Measurements from ENCODE around the gene ARSG.
"Not testable (repeated sequence)": the region's sequence is repeated elsewhere in the genome, so short reads cannot be mapped to it uniquely, and the experiment has no call there.

The ARSG gene

DNA sequence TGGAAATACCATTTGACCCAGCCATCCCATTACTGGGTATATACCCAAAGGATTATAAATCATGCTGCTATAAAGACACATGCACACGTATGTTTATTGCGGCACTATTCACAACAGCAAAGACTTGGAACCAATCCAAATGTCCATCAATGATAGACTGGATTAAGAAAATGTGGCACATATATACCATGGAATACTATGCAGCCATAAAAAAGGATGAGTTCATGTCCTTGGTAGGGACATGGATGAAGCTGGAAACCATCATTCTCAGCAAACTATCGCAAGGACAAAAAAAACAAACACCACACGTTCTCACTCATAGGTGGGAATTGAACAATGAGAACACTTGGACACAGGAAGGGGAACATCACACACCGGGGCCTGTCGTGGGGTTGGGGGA lies 9.3 kb upstream of the ARSG start:
- not testable (repeated sequence) for DNase-seq

DNA sequence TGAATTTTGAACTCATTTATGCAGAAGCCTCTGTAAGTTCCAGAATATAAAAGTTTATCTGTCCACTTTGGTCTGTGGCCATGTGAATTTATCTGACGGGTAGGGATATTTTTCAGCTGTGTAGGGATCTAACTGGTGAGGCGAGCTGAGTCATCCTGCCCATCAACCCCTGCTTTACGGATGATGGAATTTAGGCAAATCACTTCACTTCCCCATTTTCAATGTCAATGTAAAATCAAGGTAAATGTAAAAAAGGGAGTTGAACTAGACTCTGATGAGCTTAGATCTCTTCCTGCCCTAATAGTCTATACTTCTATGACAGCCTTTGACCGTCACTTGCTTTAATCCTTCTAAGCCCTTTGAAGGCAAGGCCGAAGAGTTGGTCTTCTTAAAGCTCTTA lies 2.9 kb upstream of the ARSG start:
- DNase-seq, result peak in 1 of 2 donors; percentile 8

DNA sequence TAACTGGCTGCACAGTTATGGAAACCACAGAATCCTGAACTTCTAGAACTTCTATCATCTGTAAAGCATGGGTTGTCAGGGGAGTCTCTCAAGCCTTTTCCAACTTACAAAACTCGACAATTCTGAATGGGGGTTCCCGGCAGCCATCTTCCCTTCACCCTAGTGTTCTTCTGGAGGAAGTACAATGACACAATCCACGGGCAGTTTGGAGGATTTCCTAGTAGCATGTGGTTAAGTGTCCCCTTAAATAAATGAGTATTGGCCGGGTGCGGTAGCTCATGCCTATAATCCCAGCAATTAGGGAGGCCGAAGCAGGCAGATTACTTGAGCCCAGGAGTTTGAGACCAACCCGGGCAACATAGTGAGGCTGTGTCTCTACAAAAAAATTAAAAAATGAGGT lies 2.5 kb upstream of the ARSG start:
- DNase-seq, result no peak

DNA sequence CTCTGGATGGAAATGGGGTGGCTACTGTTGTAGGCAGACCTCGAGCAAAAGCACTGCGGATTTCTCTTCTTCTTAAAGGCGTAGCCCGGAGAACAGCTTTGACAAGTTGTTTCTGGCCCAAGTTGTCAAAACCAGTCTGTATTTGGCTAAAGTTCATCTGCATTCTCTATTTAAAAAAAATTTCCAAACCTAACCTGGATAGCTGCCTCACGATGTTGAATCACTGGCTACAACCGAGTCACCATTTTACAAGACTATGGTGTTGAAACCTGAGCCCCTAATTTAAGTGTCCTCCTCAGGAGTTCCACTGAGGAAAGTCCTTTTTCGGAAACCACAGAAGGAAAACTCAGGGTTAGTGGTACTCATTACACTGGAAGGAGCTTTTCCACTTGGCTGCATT lies 1.8 kb upstream of the ARSG start:
- no peak for DNase-seq

DNA sequence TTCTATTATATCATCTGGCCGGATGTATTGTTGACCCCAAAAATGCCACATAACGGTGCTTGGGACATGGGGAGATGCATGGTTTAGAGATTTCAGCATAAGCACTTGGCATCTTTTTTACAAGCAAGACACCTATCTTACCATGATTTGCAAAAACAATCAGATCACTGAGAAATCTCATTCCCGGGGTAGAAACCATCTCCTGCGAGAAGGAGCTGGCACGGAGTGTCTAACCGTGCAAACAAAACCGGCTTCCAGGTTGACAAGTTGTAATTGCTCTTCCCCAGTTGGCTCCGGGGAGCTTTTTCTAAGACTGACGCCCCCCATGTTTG lies 1.4 kb upstream of the ARSG start:
- no peak for DNase-seq

DNA sequence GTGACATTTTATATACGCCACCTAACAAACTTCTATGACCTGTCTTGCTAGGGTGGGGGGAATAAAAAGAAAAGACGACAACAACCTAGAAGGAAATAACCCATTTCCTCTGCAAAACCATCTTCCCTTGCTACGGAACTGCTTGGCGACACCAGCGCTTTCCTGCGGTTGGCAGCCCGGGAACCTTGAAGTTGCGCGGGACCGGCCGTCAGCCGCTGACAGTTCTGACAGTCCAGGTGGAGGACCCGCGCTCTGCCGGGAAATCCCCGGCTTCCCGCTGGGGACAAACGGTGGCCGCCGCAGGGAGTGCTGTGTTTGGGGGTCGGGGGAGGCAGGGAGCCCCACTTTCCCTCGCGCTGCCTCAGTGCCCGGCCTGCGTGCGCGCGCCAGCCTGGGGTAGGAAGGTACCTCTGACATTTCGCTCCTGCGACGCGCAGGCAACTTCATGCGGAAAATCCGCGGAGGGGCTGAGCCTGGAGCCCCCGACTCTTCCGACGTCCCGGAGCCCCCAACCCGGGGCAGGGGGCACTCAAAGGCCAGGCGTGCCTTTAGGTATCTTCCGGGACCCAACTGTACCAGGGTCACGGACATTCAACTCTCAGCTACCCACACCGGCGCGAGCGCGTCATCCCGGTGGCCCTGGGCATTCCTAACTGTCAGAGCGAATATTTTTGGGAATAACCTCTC lies 884 bp upstream of the ARSG start:
- DNase-seq, result peak in 1 of 2 donors; percentile 53

DNA sequence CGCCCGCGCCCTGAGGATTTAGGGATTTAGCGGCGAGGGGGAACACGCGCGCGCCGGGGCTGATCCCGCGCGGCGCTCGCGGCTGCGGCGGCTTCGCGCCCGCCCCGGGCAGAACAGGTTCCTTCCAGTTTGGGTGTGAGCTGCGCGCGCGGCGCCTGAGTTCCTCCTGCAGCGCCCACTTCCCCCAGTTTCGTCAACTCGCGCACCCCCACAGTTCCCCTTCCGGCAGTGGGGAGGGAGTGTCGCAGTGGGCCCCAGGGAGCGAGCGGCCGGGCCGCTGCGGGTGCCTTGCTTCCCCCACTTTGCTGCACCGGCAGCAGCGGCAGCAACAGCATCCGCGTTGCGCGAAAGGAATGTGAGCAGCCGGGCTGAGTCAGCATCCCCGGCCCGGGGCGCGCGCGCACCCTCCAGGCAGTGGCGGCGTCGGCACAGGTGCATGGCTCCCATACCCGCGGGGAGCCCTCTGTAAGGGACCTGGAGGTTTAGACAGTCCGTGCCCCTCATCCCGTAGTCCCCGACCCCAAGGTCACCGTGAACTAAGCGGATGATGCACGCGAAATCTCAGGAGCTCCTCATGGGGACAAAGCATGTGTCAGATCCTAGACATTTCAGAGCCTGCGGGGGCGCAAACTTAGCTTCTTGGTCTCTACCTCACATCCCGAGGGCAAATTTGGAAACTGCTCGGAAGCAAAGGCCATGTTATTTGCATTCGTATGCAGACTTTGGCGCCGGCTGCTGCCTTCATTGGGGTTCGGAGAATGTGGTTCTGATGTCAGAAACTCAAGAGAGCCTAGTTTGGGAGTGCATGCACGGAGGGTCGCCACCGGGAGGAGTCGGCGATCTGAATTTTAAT lies 767 bp downstream of the ARSG start:
- peak; percentile 60 to 79 for DNase-seq

DNA sequence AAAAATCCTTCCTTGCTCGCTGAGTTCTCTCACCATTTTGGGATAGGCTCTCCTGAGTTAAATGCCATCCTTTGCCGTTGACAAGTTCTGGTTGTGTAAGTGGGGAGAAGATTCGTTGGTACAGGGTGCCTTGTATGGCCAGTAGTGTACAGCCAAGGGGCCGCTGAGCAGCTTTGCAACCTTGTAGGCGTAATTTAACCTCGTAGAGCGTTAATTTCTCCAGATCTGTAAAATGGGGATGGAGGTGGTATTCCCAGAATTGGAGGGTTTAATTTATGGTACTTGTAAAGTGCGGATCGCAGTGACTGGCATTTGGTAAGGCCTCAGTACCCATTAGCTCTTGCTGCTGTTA lies 1.4 kb downstream of the ARSG start:
- DNase-seq, result no peak

DNA sequence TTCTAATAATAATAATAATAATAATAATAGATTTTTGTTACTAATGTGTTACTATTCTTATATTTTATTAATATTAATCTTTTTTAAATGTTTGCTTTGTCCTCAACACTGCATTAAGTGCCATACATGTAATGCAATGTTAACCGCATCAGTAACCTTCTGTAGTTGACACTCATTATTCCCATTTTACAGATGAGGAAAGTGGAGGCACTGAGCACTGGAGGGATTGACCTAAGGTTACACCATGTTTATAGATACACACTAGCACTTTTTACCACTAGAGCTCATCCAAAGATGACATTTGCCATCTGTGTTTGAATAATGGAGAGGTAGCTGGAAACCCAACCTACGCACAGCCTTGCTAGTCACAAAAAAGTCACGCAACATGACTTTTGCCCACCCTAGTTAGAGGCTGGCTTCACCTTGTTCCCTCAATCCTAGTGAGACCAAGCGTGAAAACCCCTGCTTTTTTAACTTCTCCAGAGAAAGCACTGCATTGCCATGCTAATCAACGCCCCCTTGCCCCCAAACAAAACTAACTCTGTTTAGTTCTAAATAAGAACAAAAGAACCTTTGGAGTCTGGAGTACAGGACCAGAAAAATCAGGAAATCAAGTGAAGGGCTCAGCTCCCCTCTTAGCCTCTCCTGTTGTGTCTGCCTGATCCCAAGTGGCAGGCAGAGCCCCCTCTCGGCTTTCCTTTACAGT lies 2.3 kb downstream of the ARSG start:
- DNase-seq, result no peak

DNA sequence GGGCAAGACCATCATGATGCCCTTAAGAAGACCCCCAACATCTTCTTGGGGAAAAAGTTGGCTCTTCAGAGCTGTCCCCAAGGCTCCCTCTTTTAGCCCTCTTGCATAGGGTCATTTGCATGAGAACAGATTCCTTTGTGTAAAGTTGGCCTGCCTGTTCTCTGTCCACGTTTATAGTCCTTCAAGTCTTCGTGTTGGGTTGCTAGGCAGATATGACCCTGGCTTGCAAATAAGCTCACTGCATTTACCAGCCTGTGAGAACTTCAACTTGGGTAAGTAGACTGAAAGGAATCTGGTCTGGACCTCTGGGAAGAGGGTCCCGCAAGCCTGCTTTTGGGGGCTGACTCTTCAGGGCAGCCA lies 2.9 kb downstream of the ARSG start:
- DNase-seq, result no peak

DNA sequence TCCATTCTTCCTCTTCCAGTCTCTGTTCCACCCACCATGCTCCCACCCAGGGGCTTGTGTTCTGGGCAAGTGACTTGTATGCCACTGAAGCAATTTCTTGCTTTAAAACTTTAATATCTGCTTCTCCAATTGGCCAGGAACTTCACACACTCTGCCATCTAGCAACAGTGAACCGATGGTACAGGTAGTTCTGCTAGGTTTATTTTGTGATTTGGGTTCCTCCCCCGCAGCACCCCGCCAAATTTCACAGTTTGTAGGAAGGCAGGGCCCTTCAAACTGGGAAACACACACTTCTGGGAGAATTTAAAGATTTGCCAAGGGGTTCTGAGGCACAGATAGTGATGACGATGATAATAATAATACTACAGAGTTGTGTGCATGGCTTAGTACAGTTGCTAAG lies 3.3 kb downstream of the ARSG start:
- DNase-seq, result no peak

DNA sequence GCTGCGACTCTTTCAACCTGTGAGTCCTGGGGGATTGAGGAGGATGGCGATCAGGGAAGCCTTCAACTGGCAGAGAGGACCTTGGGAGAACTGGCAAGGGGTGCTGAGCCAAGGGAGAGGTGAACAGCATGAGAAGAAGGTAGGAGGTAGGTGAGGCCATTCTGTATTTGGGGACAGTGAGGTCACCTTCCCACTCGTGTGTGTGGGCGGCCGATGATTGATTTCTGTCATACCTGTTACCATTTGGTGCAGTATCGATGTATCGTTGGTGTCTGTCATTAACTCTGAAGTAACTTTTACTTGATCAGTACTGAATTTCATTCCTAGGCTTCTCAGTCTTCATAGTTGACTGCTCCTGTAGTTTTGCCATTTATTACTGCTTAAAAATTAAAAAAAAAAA lies 3.8 kb downstream of the ARSG start:
- DNase-seq, result no peak

DNA sequence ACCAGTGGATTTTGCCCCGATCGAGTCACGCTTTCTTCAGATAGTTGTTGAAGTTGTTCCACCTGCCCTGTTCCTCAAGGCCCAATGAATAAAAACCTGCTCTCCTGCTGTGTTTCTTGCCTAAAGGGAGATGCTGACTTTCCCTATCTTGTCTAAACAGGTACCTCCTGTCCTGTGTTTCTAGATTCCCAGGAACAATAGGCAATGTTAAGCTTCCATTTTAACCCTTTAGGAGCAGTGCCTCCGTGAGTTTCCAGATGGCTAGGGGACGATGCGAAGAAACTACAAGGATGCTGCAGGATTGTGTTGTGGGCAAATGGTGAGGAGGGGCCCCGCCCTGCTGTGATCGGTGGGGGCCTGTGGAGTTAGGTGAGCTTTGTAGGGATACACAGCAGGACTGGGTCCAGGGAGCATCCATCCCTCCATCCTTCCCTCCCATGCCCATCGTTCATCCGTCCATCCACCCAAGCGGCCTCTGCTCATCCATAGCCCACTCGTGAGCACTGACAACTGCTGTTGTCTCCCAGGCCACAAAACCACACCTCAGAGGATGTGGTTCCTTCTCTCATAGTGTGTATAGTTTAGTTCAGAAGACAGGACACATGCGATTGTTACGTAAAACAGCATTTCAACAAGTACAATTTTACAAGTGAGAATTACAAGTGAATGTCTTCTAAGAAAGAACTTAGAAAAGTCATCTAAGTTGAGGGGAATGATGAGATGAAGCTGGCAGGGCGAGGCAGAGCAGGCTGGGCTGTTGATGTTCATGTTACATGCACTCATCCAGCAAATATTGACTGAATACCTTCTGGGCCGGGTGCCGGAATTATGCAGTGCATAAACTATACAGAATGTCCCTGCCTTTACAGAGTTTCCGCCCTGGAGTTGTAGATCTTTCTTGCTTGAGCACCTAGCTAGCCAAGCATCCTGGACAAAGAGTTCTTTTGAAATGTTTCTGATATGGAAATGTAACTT lies 5.2 kb downstream of the ARSG start:
- no peak for DNase-seq

DNA sequence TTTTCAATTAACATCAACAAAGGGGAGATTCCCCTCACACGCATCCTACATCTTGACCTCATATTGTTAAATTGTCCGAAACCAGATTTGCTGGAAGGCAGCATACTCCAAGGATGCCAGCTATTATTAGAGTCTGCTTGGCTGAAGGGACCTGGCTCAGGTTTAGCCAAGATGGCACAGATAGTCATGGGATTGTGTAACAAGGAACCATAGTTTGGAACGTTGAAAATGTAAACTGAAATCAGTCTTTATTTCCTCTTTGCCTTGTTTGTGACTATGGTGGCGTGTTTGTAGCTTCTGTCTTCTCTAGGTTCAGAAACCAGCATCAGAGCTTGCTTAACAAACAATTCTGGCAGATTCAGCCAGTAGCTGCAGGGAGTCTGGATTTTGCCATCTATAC lies 5.9 kb downstream of the ARSG start:
- DNase-seq, result no peak

DNA sequence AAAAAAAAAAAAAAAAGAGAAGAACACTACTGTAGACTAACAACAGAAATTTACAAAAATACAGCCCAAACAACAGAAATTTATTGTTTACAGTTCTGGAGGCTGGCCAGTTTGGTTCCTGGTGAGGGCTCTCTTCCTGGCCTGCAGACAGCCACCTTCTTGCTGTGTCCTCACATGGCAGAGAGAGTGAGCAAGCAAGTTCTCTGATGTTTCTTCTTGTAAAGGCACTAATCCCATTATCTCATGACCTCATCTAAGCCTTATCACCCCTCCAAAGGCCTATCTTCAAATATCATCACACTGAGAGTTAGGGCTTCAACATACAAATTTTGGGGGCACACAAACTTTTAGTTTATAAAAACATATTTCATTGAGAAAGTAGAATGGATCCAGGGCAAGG lies 7.3 kb downstream of the ARSG start:
- DNase-seq, result no peak

DNA sequence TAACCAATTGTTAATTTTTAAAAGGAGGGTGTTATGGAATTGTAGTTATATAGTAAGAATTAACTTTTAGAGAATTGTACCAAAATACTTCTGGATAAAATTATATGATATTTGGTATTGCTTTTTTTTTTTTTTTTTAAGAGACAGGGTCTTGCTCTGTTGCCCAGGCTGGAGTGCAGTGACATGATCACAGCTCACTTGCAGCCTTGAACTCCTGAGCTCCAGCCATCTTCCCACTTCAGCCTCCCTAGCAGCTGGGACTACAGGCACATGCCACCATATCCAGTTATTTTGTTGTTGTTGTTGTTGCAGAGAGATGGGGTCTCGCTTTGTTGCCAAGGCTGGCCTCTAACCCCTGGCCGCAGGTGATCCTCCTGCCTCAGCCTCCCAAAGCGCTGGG lies 8.5 kb downstream of the ARSG start:
- DNase-seq, result no peak

DNA sequence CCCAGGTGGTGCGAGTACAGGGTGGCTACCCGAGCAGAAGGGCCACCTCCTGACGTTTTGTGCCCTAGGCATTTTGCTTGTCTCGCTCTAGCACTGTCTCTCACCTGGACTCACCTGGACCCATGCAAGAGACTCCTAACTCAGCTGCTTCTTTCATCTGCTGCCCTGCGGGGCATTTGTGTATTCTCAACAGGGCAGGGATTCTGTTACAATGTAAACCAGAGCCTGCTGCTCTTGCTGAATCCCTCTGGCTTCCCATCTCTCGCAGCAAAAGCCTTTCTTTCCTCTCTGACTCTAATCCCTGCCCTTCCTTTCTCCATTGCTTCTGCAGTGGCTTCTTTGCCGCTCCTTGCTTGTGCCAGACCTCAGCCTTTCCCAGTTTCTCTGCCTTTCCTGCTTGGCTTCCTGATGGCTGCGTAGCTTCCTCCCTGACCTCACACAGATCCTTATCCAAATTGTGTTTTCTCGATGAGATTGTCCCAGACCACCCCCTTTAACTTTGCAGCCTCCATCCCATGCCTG lies 10.2 kb downstream of the ARSG start:
- DNase-seq, result no peak

DNA sequence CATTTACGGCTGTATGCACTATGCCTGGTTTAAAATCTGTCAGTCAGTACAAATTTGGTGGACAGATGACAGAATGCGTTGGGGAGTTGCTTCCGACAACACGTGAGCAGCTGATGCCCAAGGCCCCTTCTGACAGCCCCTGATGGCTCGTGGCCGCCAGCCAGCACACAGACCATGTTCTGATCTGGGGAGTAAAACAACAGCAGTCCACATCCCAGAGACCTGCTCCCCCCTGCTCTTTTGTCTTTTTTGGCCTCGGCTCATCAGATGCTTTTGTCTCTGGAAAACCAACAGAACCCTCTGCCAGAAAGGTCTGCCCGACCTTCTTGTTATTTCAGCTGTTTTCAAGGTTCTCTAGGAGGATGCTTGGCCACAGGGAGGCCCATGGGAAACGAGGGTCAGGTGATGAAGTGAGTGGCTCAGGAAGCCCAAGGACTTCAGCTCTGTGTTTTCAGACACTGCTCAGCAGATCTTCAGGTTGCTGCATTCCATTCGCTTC lies 10.8 kb downstream of the ARSG start:
- DNase-seq, result no peak

DNA sequence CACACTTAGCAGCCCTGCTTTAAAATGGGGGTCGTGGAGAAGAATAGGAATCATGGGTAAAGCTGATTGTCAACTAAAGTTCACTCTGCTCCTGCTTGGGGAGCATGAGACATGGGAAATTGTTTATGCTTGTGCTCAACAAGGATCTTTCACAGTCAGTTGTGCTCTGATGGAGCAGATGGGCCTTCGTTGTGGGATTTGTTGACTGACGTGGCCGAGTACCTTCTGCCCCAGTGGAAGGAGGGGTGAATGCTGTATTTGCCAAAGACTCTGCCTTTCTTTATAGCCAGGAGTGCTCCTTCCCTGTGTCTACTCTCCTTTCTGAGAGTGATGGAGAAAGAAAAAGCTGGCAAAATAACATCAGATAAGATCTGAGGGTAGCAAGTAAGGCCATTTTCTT lies 11.4 kb downstream of the ARSG start:
- DNase-seq, result no peak

DNA sequence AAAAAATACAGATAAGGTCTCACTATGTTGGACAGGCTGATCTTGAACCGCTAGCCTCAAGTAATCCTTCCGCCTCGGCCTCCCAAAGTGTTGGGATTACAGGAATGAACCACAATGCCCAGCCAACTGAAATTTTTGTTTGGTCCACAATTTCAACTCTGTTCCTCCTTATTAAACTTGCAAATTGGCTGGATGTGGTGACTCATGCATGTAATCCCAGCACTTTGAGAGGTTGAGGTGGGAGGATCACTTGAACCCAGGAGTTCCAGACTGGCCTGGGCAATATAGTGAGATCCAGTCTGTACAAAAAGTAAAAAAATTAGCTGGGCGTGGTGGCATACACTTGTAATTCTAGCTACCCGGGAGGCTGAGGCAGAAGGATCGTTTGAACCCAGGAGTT lies 13.4 kb downstream of the ARSG start:
- DNase-seq, result no peak

DNA sequence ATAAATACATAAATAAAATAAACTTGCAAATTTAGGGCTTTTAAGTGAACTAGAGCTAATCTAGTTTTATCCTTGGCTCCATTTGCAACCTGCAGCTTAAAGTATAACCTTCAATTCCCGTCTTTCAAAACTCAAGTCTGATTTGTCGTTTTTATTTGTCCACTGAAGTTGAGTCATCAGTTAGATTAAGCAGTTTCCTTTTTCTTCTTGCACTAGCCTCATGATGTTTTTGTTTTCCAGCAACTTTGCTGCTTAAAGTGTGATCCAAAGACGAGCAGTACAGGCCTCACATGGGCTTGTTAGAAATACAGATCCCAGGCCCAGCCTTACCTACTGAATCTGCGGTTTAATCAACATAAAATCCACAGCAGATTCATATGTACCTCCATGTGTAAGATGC lies 13.8 kb downstream of the ARSG start:
- DNase-seq, result no peak

DNA sequence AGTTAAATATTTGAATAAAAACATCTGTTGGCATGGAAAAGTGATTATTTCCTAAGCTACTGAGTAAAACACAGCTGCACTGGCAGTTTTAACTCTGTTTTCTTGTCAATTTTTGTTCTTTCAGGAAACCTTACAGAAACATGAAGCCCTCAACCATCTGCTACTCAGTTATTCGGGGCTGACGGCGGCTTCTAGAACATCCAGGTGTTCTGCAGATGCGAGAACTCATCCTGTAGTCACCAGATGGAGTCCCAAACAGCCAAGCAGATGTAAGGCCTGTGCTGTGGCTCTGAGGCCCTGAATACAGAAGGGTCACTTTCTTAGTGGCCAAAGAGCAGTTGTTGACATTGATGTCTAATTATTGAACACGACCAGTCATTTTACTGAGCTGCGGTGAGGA lies 15.5 kb downstream of the ARSG start:
- no peak for DNase-seq

DNA sequence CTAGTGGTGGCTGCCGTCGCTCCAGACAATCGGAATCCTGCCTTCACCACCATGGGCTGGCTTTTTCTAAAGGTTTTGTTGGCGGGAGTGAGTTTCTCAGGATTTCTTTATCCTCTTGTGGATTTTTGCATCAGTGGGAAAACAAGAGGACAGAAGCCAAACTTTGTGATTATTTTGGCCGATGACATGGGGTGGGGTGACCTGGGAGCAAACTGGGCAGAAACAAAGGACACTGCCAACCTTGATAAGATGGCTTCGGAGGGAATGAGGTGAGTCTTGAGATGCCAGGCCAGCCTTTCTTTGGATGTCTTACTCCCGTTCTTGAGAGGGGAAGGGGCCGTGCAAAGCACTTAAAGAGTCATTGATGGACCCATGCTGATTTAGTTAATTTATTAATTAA lies 16.1 kb downstream of the ARSG start:
- DNase-seq, result no peak
